Cardiac ventricle fibroblast (primary cell): ENCODE results near the gene KRT33A. TPM values are rescaled to one million over a fixed set of nuclear protein-coding genes. Genes with fewer than 3 reads are reported as not detected.

Source experiments
- total RNA-seq: library from RNA; depleted of rRNA; stranded (reverse); fragments of >200 nt; gene quantifications from 2 replicates; pipeline ENCODE4 v1.2.3, GENCODE V29; 2015

The KRT33A gene
- total RNA-seq: not detected in 2 replicates

GRCh38 chr17:41350381-41350878 lies at the start of gene KRT33A:
KRT33A (minus strand) TSS chr17:41350828; CDS start chr17:41350767, 61 bp downstream.

GRCh38 chr17:41396996-41397660 lies 46.5 kb upstream of the KRT33A start, which contains the start of gene KRT31:
KRT31 (minus strand) TSS chr17:41397608; CDS start chr17:41397539, 69 bp downstream.

GRCh38 chr17:41381943-41382342 lies 31.3 kb upstream of the KRT33A start, which contains the start of gene KRT34:
KRT34 (minus strand) TSS chr17:41382306; CDS start chr17:41382246, 60 bp downstream.

GRCh38 chr17:41369713-41370112 lies 19.1 kb upstream of the KRT33A start, which contains the start of gene KRT33B:
KRT33B (minus strand) TSS chr17:41369813; CDS start chr17:41369750, 63 bp downstream.

GRCh38 chr17:41315204-41315794 lies 35.3 kb downstream of the KRT33A start, which contains the start of gene KRTAP17-1:
KRTAP17-1 (minus strand) TSS chr17:41315710; CDS start chr17:41315650, 60 bp downstream.

GRCh38 chr17:41308918-41309359 lies 41.7 kb downstream of the KRT33A start, which contains the start of gene KRTAP16-1:
KRTAP16-1 (minus strand) TSS chr17:41309309; CDS start chr17:41309253, 56 bp downstream.

GRCh38 chr17:41301916-41302901 lies 48.4 kb downstream of the KRT33A start, which contains the start of gene KRTAP29-1:
KRTAP29-1 (minus strand) TSS chr17:41302851; CDS start chr17:41302851, 0 bp downstream.

Other genes with a start within 250 kb of the KRT33A start
- not detected in 2 replicates for gene KRTAP4-16, start 248.6 kb downstream of the KRT33A start, total RNA-seq
- gene KRTAP4-9, start 245.4 kb downstream of the KRT33A start, total RNA-seq: not detected in 2 replicates
- gene KRTAP4-11, start 232.5 kb downstream of the KRT33A start, total RNA-seq: not detected in 2 replicates
- not detected in 2 replicates for gene KRTAP4-12, start 226.6 kb downstream of the KRT33A start, total RNA-seq
- gene KRTAP4-6, start 210.3 kb downstream of the KRT33A start, total RNA-seq: not detected in 2 replicates
- gene KRTAP4-5, start 201.0 kb downstream of the KRT33A start, total RNA-seq: not detected in 2 replicates
- not detected in 2 replicates for gene KRTAP4-4, start 190.1 kb downstream of the KRT33A start, total RNA-seq
- not detected in 2 replicates for gene KRTAP4-3, start 182.6 kb downstream of the KRT33A start, total RNA-seq
- gene KRTAP4-2, start 172.6 kb downstream of the KRT33A start, total RNA-seq: not detected in 2 replicates
- gene KRTAP4-1, start 165.9 kb downstream of the KRT33A start, total RNA-seq: not detected in 2 replicates
- not detected in 2 replicates for gene KRTAP9-1, start 160.9 kb downstream of the KRT33A start, total RNA-seq
- gene KRTAP9-2, start 124.2 kb downstream of the KRT33A start, total RNA-seq: not detected in 2 replicates
- gene KRTAP9-3, start 118.4 kb downstream of the KRT33A start, total RNA-seq: not detected in 2 replicates
- not detected in 2 replicates for gene KRTAP9-8, start 112.8 kb downstream of the KRT33A start, total RNA-seq
- not detected in 2 replicates for gene KRTAP9-4, start 101.1 kb downstream of the KRT33A start, total RNA-seq
- not detected in 2 replicates for gene KRTAP9-9, start 95.4 kb downstream of the KRT33A start, total RNA-seq
- not detected in 2 replicates for gene KRTAP9-6, start 85.5 kb downstream of the KRT33A start, total RNA-seq
- gene KRTAP9-7, start 75.1 kb downstream of the KRT33A start, total RNA-seq: not detected in 2 replicates
- not detected in 2 replicates for gene KRTAP29-1, start 48.0 kb downstream of the KRT33A start, total RNA-seq
- not detected in 2 replicates for gene KRTAP16-1, start 41.5 kb downstream of the KRT33A start, total RNA-seq
- not detected in 2 replicates for gene KRTAP17-1, start 35.1 kb downstream of the KRT33A start, total RNA-seq
- not detected in 2 replicates for gene KRT33B, start 19.0 kb upstream of the KRT33A start, total RNA-seq
- gene KRT34, start 31.5 kb upstream of the KRT33A start, total RNA-seq: not detected in 2 replicates
- not detected in 2 replicates for gene KRT31, start 46.8 kb upstream of the KRT33A start, total RNA-seq
- not detected in 2 replicates for gene KRT37, start 73.8 kb upstream of the KRT33A start, total RNA-seq
- not detected in 2 replicates for gene KRT38, start 90.2 kb upstream of the KRT33A start, total RNA-seq
- not detected in 2 replicates for gene KRT32, start 116.6 kb upstream of the KRT33A start, total RNA-seq
- gene KRT35, start 130.3 kb upstream of the KRT33A start, total RNA-seq: not detected in 2 replicates
- not detected in 2 replicates for gene KRT36, start 139.1 kb upstream of the KRT33A start, total RNA-seq
- 0.75 TPM in 1 of 2 replicates, not detected in the other for gene KRT13, start 154.8 kb upstream of the KRT33A start, total RNA-seq
- 0.59 TPM in 1 of 2 replicates, not detected in the other for gene KRT15, start 168.1 kb upstream of the KRT33A start, total RNA-seq
- gene KRT19, start 177.5 kb upstream of the KRT33A start, total RNA-seq: 22.6 and 32.1 TPM in 2 replicates
- not detected in 2 replicates for gene KRT9, start 221.2 kb upstream of the KRT33A start, total RNA-seq
- gene KRT14, start 236.1 kb upstream of the KRT33A start, total RNA-seq: 0.34 TPM in 1 of 2 replicates, not detected in the other